ENCODE results near the gene KCNA2. TPM values are rescaled to one million over a fixed set of nuclear protein-coding genes. Genes with fewer than 3 reads are reported as not detected.

Gene KCNA2
- total and polyA plus RNA-seq, 4 donors: 0.02 to 0.68 (median 0.15) TPM

DNA sequence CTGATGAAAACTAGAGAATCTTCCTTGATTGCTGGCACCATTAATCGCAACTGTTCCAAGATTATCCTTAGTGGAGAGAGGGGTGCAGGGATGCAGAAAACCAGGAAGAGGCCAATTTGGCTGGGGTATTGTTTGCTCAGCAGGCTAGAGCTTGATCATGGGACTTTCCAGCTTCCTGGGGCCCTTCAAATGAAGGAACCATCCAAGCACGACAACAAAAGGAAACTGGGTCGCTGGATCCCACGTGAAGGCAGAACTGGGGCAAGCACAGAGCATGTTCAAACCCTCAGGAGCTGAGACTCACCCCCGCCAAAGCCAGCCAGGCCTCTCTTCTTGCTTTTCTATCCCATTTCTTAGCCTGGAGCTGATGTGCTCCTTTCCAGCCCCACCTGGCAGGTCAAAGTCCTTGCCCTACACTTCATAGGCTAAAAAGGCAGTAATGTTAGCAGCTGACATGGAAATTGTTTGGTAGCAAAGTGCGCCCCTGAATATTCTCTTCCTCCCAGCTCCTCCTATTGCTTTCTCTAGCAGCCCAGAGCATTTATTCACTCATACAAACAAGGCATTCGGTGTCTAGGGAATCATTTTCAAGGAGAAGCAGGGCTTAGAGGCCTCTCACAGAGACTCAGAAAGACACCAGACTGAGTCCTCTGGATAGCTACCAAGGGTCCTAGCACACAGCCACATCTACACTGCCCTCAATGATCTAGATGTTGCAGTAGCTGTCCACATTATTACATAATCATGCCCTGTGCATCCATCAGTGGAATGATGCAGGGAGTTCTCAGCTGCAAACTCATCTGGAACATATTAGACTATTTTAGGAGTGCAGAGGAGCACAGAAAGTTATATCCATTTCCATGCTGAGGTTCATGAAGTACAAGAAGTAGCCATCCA, 11.5 kb downstream of the KCNA2 start:
- H3K36me3 ChIP-seq (ENCODE audit: control insufficient read depth in 4 of 4, insufficient read depth in 4 of 4, low read length in 4 of 4): no peaks in the 10 kb centered on the region
- no peak overlapping the region for H3K9ac ChIP-seq (ENCODE audit: insufficient read depth in 1 of 2, low read length in 2 of 2)
- H3K4me3 ChIP-seq: no peak overlapping the region
- TF ChIP-seq, protein P1, sequence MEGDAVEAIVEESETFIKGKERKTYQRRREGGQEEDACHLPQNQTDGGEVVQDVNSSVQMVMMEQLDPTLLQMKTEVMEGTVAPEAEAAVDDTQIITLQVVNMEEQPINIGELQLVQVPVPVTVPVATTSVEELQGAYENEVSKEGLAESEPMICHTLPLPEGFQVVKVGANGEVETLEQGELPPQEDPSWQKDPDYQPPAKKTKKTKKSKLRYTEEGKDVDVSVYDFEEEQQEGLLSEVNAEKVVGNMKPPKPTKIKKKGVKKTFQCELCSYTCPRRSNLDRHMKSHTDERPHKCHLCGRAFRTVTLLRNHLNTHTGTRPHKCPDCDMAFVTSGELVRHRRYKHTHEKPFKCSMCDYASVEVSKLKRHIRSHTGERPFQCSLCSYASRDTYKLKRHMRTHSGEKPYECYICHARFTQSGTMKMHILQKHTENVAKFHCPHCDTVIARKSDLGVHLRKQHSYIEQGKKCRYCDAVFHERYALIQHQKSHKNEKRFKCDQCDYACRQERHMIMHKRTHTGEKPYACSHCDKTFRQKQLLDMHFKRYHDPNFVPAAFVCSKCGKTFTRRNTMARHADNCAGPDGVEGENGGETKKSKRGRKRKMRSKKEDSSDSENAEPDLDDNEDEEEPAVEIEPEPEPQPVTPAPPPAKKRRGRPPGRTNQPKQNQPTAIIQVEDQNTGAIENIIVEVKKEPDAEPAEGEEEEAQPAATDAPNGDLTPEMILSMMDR (IDR thresholded peaks at IDR 0.05; ENCODE audit: control extremely low read depth, extremely low read depth): no peak
- no peaks in the 10 kb centered on the region for H3K4me1 ChIP-seq (ENCODE audit: control insufficient read depth in 5 of 5, insufficient read depth in 5 of 5, low read length in 5 of 5)
- no peaks in the 10 kb centered on the region for H3K9me3 ChIP-seq (ENCODE audit: control insufficient read depth in 4 of 4, insufficient read depth in 3 of 4, low read length in 3 of 4)
- ATAC-seq (ENCODE audit: insufficient read depth, low FRiP score) (no peak), DNase-seq (no peak)
- H3K27me3 ChIP-seq (ENCODE audit: control insufficient read depth in 3 of 3, insufficient read depth in 3 of 3, low read length in 2 of 3): peaks cover 4 to 13% (median 5%) of the 10 kb centered on the region in 3 donors
- 50 to 59% methylated on average over 7 of the region's 7 CpGs for WGBS, 2 donors
- H3K27ac ChIP-seq (ENCODE audit: low read depth in 1 of 2, low read length in 1 of 2): no peak overlapping the region

DNA sequence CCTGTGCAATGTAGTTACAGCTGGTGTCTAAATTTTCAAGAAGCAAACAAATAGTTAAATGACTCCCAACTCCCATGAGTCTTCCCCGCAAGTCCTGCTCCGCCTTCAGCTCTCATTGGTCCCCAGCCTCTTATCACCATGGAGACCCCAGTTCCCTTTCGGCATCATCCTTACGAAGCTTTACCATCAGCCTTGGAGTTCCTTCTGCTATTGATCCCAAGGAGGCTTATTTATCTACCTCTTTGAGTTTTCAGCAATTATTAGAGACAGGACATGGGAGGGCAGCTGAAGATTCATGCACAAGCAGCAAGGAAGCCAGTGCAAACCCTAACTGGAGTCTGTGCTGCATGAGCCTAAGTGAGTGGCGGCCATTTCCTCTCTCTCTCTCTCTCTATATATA, 12.3 kb downstream of the KCNA2 start:
- Histone ChIP-seq H3K27me3 (ENCODE audit: control insufficient read depth in 3 of 3, insufficient read depth in 3 of 3, low read length in 2 of 3) (peaks cover 4 to 13% (median 5%) of the 10 kb centered on the region in 3 donors), H3K36me3 (ENCODE audit: control insufficient read depth in 4 of 4, insufficient read depth in 4 of 4, low read length in 4 of 4) (no peaks in the 10 kb centered on the region), H3K9ac (ENCODE audit: insufficient read depth in 1 of 2, low read length in 2 of 2) (no peak overlapping the region), H3K4me1 (ENCODE audit: control insufficient read depth in 5 of 5, insufficient read depth in 5 of 5, low read length in 5 of 5) (no peaks in the 10 kb centered on the region), H3K9me3 (ENCODE audit: control insufficient read depth in 4 of 4, insufficient read depth in 3 of 4, low read length in 3 of 4) (no peaks in the 10 kb centered on the region), H3K4me3 (no peak overlapping the region), H3K27ac (ENCODE audit: low read depth in 1 of 2, low read length in 1 of 2) (no peak overlapping the region)
- DNase-seq (no peak), ATAC-seq (ENCODE audit: insufficient read depth, low FRiP score) (no peak)
- WGBS, 2 donors: 55% methylated on average over 5 of the region's 5 CpGs
- TF ChIP-seq, protein P1 (IDR thresholded peaks at IDR 0.05; ENCODE audit: control extremely low read depth, extremely low read depth): no peak

DNA sequence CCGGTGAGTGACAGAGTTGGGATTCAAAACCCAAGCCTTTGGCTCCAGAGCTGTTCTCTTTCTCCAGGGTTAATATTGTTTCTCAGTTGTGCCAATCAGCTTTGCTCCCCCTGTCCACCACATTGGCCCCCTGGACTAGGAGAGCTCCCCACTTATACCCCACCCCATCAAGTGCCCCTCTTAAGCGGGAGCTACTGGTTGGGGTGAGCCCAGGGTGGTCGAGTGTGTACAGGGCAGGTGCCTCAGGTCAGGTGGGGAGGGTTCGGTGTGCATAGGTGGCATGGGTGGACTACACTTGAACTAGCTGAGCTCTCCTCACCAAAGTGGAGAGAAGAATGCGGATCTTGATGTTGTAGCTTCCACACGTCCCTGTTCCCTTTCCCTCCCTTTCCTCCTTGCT, 14.2 kb downstream of the KCNA2 start:
- Histone ChIP-seq H3K9ac (ENCODE audit: insufficient read depth in 1 of 2, low read length in 2 of 2) (no peak overlapping the region), H3K9me3 (ENCODE audit: control insufficient read depth in 4 of 4, insufficient read depth in 3 of 4, low read length in 3 of 4) (no peaks in the 10 kb centered on the region), H3K27me3 (ENCODE audit: control insufficient read depth in 3 of 3, insufficient read depth in 3 of 3, low read length in 2 of 3) (peaks cover 0 to 13% (median 2%) of the 10 kb centered on the region in 3 donors), H3K4me1 (ENCODE audit: control insufficient read depth in 5 of 5, insufficient read depth in 5 of 5, low read length in 5 of 5) (no peaks in the 10 kb centered on the region), H3K4me3 (no peak overlapping the region), H3K27ac (ENCODE audit: low read depth in 1 of 2, low read length in 1 of 2) (no peak overlapping the region), H3K36me3 (ENCODE audit: control insufficient read depth in 4 of 4, insufficient read depth in 4 of 4, low read length in 4 of 4) (no peaks in the 10 kb centered on the region)
- WGBS, 2 donors: 84 to 85% methylated on average over 6 of the region's 6 CpGs
- TF ChIP-seq, protein P1 (IDR thresholded peaks at IDR 0.05; ENCODE audit: control extremely low read depth, extremely low read depth): no peak
- ATAC-seq (ENCODE audit: insufficient read depth, low FRiP score) (no peak), DNase-seq (no peak)
